Medulla oblongata (tissue), 1 donor: Measurements from ENCODE around the gene SLC25A33.
A peak's percentile ranks its signal among the peaks of the same experiment; 100 is the strongest.

Source experiments
- DNase-seq: peaks from one replicate; pipeline ENCODE4 v3.0.0-alpha.2; 2015; ENCODE audit errors: extremely low spot score

SLC25A33 gene

GRCh38 chr1:9586147-9586766, 47.0 kb downstream of the SLC25A33 start:
- DNase-seq, result no peak

- peak; percentile 95 for DNase-seq
These were observed 49.4 kb downstream of the SLC25A33 start, which contains the start of gene TMEM201 for GRCh38 chr1:9588551-9589143. TMEM201 (plus strand) TSS chr1:9588911; CDS start chr1:9588931, 20 bp downstream.

- DNase-seq, result peak; percentile 20
These were observed 50.0 kb downstream of the SLC25A33 start for GRCh38 chr1:9589144-9589718.

- no peak for DNase-seq
These were observed 50.5 kb downstream of the SLC25A33 start for GRCh38 chr1:9589719-9590157.

GRCh38 chr1:9590201-9590600, 50.9 kb downstream of the SLC25A33 start:
- no peak for DNase-seq

- peak; percentile 8 for DNase-seq
These were observed 51.8 kb downstream of the SLC25A33 start for GRCh38 chr1:9590945-9591668.

GRCh38 chr1:9591669-9592509, 52.6 kb downstream of the SLC25A33 start:
- DNase-seq, result no peak

- no peak for DNase-seq
These were observed 53.3 kb downstream of the SLC25A33 start for GRCh38 chr1:9592510-9593075.

DNA sequence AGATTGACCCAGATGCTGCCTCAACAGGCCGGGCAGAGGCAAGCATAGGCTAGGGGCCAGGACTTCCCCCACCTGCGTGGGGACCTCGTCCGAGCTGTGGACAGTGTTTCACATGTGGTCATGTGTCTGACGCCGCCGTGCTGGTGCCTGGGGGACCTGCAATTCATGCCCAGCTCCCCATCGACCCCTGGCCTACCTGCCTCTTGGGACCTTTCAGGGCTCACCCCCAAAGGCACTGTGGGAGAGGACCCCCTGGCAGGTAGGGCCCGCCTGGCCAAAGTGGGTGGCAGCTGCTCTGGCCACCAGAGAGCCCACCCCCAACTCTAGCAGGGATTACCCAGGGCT, 53.9 kb downstream of the SLC25A33 start:
- no peak for DNase-seq

DNA sequence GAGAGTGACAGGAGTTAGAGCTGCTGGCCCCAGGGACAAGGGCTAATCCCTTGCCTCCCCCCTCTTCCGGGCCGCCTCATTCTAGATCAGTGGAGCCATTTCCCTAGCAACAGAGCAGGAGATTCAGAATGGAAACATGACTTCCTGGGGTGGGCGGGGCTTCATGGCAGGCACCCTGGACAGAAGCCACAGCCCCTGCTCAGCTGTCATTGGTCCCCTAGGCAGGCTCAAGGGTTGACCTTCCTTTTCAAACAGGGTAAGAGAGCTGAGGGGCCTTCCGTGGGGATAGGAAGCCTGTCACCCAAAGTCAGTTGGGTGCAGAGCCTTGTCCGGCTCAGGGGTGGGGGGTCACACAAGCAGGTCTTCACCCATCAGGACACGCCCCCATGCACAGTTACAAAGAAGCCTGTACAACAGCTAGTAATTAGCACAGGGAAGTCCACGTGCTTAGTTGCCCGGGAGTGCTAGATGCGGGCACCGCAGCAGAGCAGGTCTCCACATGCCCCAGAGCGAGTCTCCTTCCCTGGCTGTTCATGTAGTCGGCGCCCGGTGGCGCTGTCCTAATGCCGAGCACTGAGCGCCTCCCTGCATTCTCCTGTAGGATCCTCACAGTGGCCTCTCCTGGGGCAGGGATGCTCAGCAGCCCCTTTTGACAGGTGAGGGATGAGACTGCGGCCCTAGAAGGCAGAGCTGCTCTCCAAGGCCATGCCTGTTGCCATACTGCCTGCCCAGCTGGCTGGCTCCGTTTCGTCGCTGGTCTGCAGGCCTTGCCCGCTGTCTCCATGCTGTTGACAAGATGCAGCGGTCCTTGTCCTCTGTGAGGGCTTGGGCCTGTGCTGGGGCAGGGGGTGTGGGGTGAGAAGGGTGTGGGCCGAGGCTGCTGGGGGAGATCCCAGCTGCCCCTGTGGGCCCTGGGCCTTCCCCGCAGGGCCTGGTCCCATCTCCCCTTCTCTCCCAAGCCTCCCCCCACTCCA, 54.5 kb downstream of the SLC25A33 start:
- DNase-seq, result peak; percentile 70

DNA sequence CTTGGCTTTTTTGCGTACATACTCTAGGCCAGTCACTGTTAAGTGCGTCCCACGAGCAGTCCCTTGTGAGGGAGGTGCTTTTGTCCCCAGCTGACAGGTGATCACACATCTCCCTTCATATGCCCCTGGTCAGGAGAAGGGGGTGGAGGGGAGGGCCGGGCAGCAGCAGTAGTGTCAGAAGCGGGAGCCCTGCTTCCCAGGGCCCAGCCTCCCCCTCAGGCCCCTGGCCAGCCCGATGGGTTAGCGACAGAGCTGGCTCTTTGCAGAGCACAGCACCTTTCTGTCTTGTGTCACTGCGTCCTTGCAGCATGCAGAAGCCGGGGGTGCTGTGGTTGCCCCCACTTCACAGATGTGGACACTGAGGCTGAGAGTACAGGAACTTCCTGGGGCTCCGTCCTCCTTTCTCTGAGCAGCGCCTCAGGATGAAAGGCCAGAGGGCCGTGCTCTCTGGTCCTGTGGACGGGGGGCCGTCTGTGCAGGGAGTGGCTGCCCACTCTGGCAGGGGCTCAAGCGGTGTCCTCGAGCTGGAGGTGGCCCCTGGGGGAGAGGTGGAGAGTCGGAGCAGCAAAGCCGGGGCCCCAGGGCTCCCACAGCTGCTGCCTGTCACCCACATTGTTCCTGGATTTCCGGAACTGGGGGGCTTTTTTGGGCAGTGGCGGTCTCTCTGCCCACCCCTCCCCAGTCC, 55.3 kb downstream of the SLC25A33 start:
- no peak for DNase-seq

DNA sequence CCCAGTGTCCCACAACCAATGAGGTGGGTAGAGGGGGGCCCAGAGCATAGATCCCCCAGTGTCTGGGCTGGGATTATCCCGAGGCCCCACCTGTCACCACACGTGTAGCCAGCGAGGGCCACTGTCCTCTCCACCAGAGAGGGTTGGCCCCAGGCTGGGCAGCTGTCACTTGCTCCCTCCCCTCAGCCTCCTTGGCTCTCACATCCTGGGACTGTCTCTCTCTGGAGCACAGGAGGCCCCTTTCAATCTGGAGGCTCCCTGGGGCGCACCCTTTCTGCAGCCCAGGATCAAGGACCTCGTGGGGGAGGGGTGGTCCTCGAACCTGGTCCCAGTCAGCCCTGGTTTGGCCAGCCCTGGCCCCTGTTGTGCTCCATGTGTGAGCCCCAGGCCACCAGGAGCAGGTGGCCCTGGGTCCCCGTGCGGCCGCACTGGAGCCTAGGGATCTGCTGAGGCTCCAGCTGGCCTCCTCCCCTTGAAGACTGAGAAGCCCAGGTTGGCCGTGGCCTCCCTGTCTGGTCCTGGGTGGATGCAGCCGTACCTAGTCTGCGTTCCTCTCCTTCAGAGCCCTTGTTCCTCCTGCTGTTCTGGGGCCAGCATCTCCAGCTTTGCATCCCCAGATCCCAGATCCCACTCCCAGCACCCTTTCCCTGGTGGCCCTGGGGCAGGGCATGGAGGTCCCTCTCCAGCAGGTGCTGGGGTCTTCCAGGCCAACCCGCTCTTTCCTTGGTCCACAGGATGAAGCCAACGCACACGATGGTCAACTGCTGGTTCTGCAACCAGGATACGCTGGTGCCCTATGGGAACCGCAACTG, 56.1 kb downstream of the SLC25A33 start:
- no peak for DNase-seq

- DNase-seq, result no peak
These were observed 56.7 kb downstream of the SLC25A33 start for GRCh38 chr1:9595968-9596340.

- no peak for DNase-seq
These were observed 57.3 kb downstream of the SLC25A33 start for GRCh38 chr1:9596415-9597123.

GRCh38 chr1:9597361-9598315, 58.4 kb downstream of the SLC25A33 start:
- DNase-seq, result no peak

DNA sequence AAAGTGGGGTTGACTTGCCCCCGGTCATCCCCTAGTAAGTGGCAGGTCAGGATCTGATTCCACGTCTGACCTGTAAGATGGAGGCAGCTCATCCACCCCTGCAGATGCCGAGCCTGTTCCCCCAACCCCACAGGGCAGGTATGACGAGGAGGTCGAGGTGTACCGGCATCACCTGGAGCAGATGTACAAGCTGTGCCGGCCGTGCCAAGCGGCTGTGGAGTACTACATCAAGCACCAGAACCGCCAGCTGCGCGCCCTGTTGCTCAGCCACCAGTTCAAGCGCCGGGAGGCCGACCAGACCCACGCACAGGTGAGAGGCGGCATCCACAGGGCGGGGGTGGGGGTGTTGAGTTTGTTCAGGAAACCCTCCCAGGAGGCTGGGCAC, 59.0 kb downstream of the SLC25A33 start:
- no peak for DNase-seq

DNA sequence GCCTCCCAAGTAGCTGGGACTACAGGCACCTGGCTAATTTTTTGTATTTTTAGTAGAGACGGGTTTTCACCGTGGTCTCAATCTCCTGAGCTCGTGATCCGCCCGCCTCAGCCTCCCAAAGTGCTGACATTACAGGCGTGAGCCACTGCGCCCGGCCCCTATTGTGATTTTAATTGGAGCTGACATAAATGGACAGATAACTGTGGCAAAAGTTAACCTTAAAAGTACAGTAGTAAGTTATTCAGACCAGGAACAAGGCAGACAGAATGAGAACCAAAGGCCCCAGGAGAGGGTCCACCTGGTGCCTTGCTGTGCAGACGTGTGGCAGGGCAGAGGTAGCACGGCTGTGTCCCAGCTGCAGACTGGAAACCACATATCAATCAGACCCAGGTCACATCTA, 60.5 kb downstream of the SLC25A33 start:
- DNase-seq, result no peak
